HepG2 (cell line): ENCODE results near the gene SNAI3. TPM values are rescaled to one million over a fixed set of nuclear protein-coding genes. Genes with fewer than 3 reads are reported as not detected.

ENCODE experiments used
- ATAC-seq: fragments of 200-7000 bp; cut with Tn5 transposase; 3 replicates; pipeline ENCODE4 v1.9.1; 2020; ENCODE audit warnings: mild to moderate bottlenecking, moderate library complexity
- BruUV-seq: library from RNA; stranded (reverse); fragments of 400-500 nt; replicated peaks from 2 replicates; lab custom pipeline; 2021; lab: Mats Ljungman, UMichigan
- CTCF ChIA-PET: fragments of 300-600 bp; formaldehyde crosslinking; extraction: SDS; loops from one replicate; lab custom pipeline; 2021; ENCODE audit warnings: low total read pairs, inconsistent platforms, low intra/inter-chr PET ratio; lab: Yijun Ruan, JAX
- POLR2A ChIA-PET: fragments of 350-600 bp; sonication (Branson Sonifier 250); formaldehyde crosslinking; loops from one replicate; lab custom pipeline; 2020; ENCODE audit warnings: antibody characterized with exemption, inconsistent platforms; lab: Yijun Ruan, JAX
- DNase-seq: peaks from one replicate; pipeline ENCODE4 v3.0.0-alpha.2; 2015; ENCODE audit warnings: low spot score
- FAIRE-seq: peaks from 3 replicates; lab custom pipeline; 2011; peaks lifted over from hg19 to GRCh38; lab: Jason Lieb, UNC
- H2AFZ ChIP-seq: one replicate; pipeline ENCODE4 v1.6.1; 2011; ENCODE audit warnings: low read length, inconsistent platforms
- H3K27ac ChIP-seq: fragments of 300-600 bp; 3 replicates; pipeline ENCODE4 v1.8.0; 2011; ENCODE audit warnings: mixed run types, mild to moderate bottlenecking, mixed read lengths, low read length, inconsistent platforms; ENCODE audit not compliant: insufficient read depth; ENCODE audit errors: extremely low read length
- H3K27me3 ChIP-seq, 2 experiments: fragments of 200-600 bp in 1 of 2; 2 replicates in 1 of 2; 3 replicates in 1 of 2; pipeline versions ENCODE4 v1.6.0 to v1.8.0; 2011; ENCODE audit warnings: low read length in 2 of 2, mild to moderate bottlenecking in 2 of 2, moderate library complexity in 2 of 2, inconsistent platforms in 1 of 2; ENCODE audit not compliant: insufficient read depth in 2 of 2, control insufficient read depth in 1 of 2
- H3K36me3 ChIP-seq, 2 experiments: fragments of 200-600 bp in 1 of 2; replicated peaks in 1 of 2; 2 replicates in 1 of 2; 3 replicates in 1 of 2; pipeline versions ENCODE4 v1.5.1 to v1.8.0; 2011; ENCODE audit warnings: low read length in 2 of 2, inconsistent platforms in 1 of 2; ENCODE audit not compliant: insufficient read depth in 2 of 2, control insufficient read depth in 1 of 2
- H3K4me1 ChIP-seq: 2 replicates; pipeline ENCODE4 v1.5.1; 2012; ENCODE audit warnings: low read length, inconsistent platforms; ENCODE audit not compliant: insufficient read depth
- H3K4me2 ChIP-seq: 2 replicates; pipeline ENCODE4 v1.6.0; 2011; ENCODE audit warnings: low read depth, low read length, inconsistent platforms
- H3K4me3 ChIP-seq, 3 experiments: fragments of 200-600 bp in 1 of 3; sonication (generic), shearing (Covaris generic) in 1 of 3; replicated peaks in 1 of 3; 2 replicates each; pipeline ENCODE4 v1.5.1; 2011 to 2016; ENCODE audit warnings: low read length in 3 of 3, inconsistent platforms in 2 of 3, low read depth in 2 of 3, mild to moderate bottlenecking in 2 of 3, control low read depth in 1 of 3, mixed read lengths in 1 of 3; ENCODE audit not compliant: insufficient read depth in 1 of 3
- H3K79me2 ChIP-seq: one replicate; pipeline ENCODE4 v1.6.1; 2011; ENCODE audit warnings: low read length, inconsistent platforms; ENCODE audit not compliant: insufficient read depth
- H3K9ac ChIP-seq: 2 replicates; pipeline ENCODE4 v1.6.0; 2011; ENCODE audit warnings: mild to moderate bottlenecking, low read depth, low read length, inconsistent platforms; ENCODE audit not compliant: insufficient read depth
- H3K9me3 ChIP-seq: 2 replicates; pipeline ENCODE4 v1.5.1; 2012; ENCODE audit warnings: mild to moderate bottlenecking, low read length
- H4K20me1 ChIP-seq: 2 replicates; pipeline ENCODE4 v1.6.0; 2011; ENCODE audit warnings: inconsistent platforms, mild to moderate bottlenecking, low read length, moderate library complexity; ENCODE audit not compliant: insufficient read depth
- GZF1 ChIP-seq: sonication (generic); formaldehyde crosslinking; IDR thresholded peaks from 2 replicates; pipeline ENCODE4 v1.5.1; 2020; ENCODE audit warnings: mild to moderate bottlenecking, missing genetic modification reagents
- KMT2A ChIP-seq: sonication (generic); formaldehyde crosslinking; IDR thresholded peaks from 2 replicates; pipeline ENCODE4 v1.4.0; 2020; ENCODE audit warnings: missing genetic modification reagents
- NKX3-1 ChIP-seq: sonication (generic); formaldehyde crosslinking; IDR thresholded peaks from 2 replicates; pipeline ENCODE4 v1.5.0; 2020; ENCODE audit warnings: missing genetic modification reagents
- SATB2 ChIP-seq: sonication (generic); formaldehyde crosslinking; IDR thresholded peaks from 2 replicates; pipeline ENCODE4 v1.5.0; 2020; ENCODE audit warnings: missing genetic modification reagents
- SUZ12 ChIP-seq: fragments of 150-350 bp; IDR thresholded peaks from 2 replicates; pipeline ENCODE4 v1.6.1; 2014; ENCODE audit warnings: low read depth, low read length
- ZBTB49 ChIP-seq: sonication (generic); formaldehyde crosslinking; IDR thresholded peaks from 2 replicates; pipeline ENCODE4 v1.4.0; 2020; ENCODE audit warnings: missing genetic modification reagents, borderline replicate concordance
- ZNF251 ChIP-seq: sonication (generic); formaldehyde crosslinking; IDR thresholded peaks from 2 replicates; pipeline ENCODE4 v1.9.0; 2021; ENCODE audit warnings: mild to moderate bottlenecking, missing genetic modification reagents
- ZNF619 ChIP-seq: sonication (generic); formaldehyde crosslinking; IDR thresholded peaks from 2 replicates; pipeline ENCODE4 v1.4.0; 2020; ENCODE audit warnings: mild to moderate bottlenecking, missing genetic modification reagents
- ZNF644 ChIP-seq: IDR thresholded peaks from 2 replicates; pipeline ENCODE4 v1.6.1; 2016; ENCODE audit warnings: low read depth
- WGBS: methylation state at CpG from one replicate; pipeline ENCODE4 v1.1.6; 2017; ENCODE audit warnings: low lambda C conversion rate; 5-methylcytosine and 5-hydroxymethylcytosine counted together
- in situ Hi-C: cut with HindIII; loops from 2 replicates; pipeline ENCODE4 v1.10.0; 2017; ENCODE audit warnings: low pct_unique_long_range_greater_than_20kb; ENCODE audit not compliant: extremely low pct_ligation_motif_present
- intact Hi-C: fragments of 100-400 bp; cut with micrococcal nuclease; formaldehyde crosslinking; loops from one replicate; pipeline ENCODE4 v1.10.0; 2022; ENCODE audit not compliant: unreplicated experiment
- polyA plus RNA-seq, 8 experiments: library from polyadenylated mRNA; depleted of rRNA in 3 of 8; stranded (reverse) in 7 of 8; unstranded in 1 of 8; fragments of >200 nt; fragmentation: Illumina TruSeq in 4 of 8; extraction: Trizol in 4 of 8; gene quantifications; 2 replicates each; pipeline versions ENCODE4 v1.2.1 to v1.2.3, GENCODE V29; 2011 to 2016; ENCODE audit warnings: low read depth in 4 of 8, missing spikeins in 1 of 8, mixed read lengths in 1 of 8; ENCODE audit not compliant: insufficient read depth in 1 of 8
- total RNA-seq, 5 experiments: library from RNA; depleted of rRNA; stranded (reverse); fragments of >200 nt; fragmentation: Illumina TruSeq; extraction: Trizol; gene quantifications; 2 replicates each; pipeline ENCODE4 v1.2.3, GENCODE V29; 2016; ENCODE audit warnings: low read depth in 1 of 5
- TF ChIP-seq, protein P1 (sequence below): sonication (generic); formaldehyde crosslinking; IDR thresholded peaks from 2 replicates; pipeline ENCODE4 v1.5.0; 2020; ENCODE audit warnings: missing genetic modification reagents
- TF ChIP-seq, protein P2 (sequence below): sonication (generic); formaldehyde crosslinking; IDR thresholded peaks from 2 replicates; pipeline ENCODE4 v1.4.0; 2020; ENCODE audit warnings: missing genetic modification reagents
- TF ChIP-seq, protein P3 (sequence below): sonication (generic); formaldehyde crosslinking; IDR thresholded peaks from 2 replicates; pipeline ENCODE4 v1.5.1; 2020; ENCODE audit warnings: missing genetic modification reagents, mild to moderate bottlenecking, borderline replicate concordance

Gene SNAI3
- total and polyA plus RNA-seq, 2 of the 13 experiments (the other 11 are each of a cell fraction or from before 2014, with no cell fraction given) = 0.09 to 0.18 TPM

DNA sequence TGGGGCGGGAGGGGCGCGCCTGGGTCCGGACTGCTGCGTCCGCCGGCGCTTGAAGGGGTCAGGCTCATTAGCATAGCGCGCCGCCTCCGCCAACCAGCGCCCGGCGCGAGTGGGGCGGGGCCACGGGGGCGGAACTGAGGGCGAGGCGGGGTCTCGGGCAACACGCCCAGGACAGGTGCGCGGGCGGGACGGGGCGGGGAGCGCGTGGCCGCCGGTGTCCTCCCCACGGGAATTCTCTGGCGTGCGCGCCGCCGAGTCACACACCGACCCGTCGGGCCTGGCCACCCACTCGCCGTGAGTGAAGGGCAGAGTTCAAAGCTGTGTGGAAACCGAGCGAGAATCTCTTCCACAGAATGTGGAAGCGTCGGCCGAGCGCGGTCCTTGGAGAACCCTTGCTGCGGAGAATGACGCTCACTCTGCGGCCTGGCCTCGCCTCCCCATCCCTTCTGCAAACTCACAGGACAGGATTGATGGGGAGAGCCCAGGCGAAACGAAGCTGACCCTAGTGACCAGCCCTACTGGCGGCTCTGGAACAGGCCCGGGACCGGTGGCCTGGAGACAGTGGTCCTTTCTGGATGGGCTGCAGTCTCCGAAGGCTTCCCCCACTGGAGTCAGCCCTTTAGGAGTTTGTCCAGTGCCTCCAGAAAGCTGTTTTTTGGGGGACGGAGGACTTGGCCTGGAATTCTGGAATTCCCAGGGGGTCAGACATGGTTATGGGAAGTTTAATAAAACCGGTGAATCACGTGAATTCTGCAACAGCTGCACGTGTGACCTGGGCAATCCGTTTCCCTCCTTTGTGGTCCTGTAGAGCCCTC is at the start of gene SNAI3 (continued):
- TF ChIP-seq, protein P1, sequence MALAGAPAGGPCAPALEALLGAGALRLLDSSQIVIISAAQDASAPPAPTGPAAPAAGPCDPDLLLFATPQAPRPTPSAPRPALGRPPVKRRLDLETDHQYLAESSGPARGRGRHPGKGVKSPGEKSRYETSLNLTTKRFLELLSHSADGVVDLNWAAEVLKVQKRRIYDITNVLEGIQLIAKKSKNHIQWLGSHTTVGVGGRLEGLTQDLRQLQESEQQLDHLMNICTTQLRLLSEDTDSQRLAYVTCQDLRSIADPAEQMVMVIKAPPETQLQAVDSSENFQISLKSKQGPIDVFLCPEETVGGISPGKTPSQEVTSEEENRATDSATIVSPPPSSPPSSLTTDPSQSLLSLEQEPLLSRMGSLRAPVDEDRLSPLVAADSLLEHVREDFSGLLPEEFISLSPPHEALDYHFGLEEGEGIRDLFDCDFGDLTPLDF (CRISPR knock-in tag) = no peak

GRCh38 chr16:88736088-88736487 is 49.8 kb upstream of the SNAI3 start:
- in situ Hi-C loops = no loop called here
- TF ChIP-seq SUZ12 (no peak), KMT2A (CRISPR knock-in tag) (no peak), ZNF644 (CRISPR knock-in tag) (no peak), GZF1 (CRISPR knock-in tag) (no peak), NKX3-1 (CRISPR knock-in tag) (no peak), ZBTB49 (CRISPR knock-in tag) (no peak), ZNF251 (CRISPR knock-in tag) (no peak), ZNF619 (CRISPR knock-in tag) (no peak), SATB2 (no peak)
- TF ChIP-seq, protein P2, sequence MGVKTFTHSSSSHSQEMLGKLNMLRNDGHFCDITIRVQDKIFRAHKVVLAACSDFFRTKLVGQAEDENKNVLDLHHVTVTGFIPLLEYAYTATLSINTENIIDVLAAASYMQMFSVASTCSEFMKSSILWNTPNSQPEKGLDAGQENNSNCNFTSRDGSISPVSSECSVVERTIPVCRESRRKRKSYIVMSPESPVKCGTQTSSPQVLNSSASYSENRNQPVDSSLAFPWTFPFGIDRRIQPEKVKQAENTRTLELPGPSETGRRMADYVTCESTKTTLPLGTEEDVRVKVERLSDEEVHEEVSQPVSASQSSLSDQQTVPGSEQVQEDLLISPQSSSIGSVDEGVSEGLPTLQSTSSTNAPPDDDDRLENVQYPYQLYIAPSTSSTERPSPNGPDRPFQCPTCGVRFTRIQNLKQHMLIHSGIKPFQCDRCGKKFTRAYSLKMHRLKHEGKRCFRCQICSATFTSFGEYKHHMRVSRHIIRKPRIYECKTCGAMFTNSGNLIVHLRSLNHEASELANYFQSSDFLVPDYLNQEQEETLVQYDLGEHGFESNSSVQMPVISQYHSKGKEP (CRISPR knock-in tag) = no peak
- TF ChIP-seq, protein P3, sequence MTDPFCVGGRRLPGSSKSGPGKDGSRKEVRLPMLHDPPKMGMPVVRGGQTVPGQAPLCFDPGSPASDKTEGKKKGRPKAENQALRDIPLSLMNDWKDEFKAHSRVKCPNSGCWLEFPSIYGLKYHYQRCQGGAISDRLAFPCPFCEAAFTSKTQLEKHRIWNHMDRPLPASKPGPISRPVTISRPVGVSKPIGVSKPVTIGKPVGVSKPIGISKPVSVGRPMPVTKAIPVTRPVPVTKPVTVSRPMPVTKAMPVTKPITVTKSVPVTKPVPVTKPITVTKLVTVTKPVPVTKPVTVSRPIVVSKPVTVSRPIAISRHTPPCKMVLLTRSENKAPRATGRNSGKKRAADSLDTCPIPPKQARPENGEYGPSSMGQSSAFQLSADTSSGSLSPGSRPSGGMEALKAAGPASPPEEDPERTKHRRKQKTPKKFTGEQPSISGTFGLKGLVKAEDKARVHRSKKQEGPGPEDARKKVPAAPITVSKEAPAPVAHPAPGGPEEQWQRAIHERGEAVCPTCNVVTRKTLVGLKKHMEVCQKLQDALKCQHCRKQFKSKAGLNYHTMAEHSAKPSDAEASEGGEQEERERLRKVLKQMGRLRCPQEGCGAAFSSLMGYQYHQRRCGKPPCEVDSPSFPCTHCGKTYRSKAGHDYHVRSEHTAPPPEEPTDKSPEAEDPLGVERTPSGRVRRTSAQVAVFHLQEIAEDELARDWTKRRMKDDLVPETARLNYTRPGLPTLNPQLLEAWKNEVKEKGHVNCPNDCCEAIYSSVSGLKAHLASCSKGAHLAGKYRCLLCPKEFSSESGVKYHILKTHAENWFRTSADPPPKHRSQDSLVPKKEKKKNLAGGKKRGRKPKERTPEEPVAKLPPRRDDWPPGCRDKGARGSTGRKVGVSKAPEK (CRISPR knock-in tag) = no peak

More at GRCh38 chr16:88736088-88736487, 49.8 kb upstream of the SNAI3 start:
- Histone ChIP-seq H3K4me3 (no peak overlapping the region), H3K27ac (no peak overlapping the region), H3K9me3 (no peaks in the 10 kb centered on the region), H4K20me1 (no peaks in the 10 kb centered on the region; the same call in 1 of the 2 replicates), H3K4me1 (no peaks in the 10 kb centered on the region), H3K4me2 (no peak overlapping the region), H3K9ac (no peak overlapping the region), H3K36me3 (peaks cover 37 to 64% of the 10 kb centered on the region in 2 experiments; a peak in 4 of 5 replicates), H3K27me3 (no peaks in the 10 kb centered on the region), H2AFZ (no peak overlapping the region), H3K79me2 (no peaks in the 10 kb centered on the region)
- DNase-seq = no peak
- no peak for ATAC-seq
- intact Hi-C loops = no loop called here
- 100% methylated on average over 18 of the region's 21 CpGs for WGBS
- FAIRE-seq = no peak
- ChIA-PET POLR2A (no interaction called here), CTCF (no interaction called here)
- no TSS peak for BruUV-seq
